Measurements from ENCODE around the gene TREML4.

The TREML4 gene

GRCh38 chr6:41255110-41255509 is 27.0 kb downstream of the TREML4 start:
- H3K9ac ChIP-seq (ENCODE audit: low read length in 2 of 2) = no peak overlapping the region
- no peak overlapping the region for H3K4me3 ChIP-seq (ENCODE audit: low read length in 2 of 2)
- peaks cover 0 to 5% of the 10 kb centered on the region in 2 donors for H3K27me3 ChIP-seq (ENCODE audit: control insufficient read depth in 1 of 2, insufficient read depth in 2 of 2, low read length in 2 of 2)
- H3K9me3 ChIP-seq (ENCODE audit: control insufficient read depth in 2 of 2, low read length in 2 of 2) = peaks cover 0 to 3% of the 10 kb centered on the region in 2 donors
- peaks cover 8% of the 10 kb centered on the region for H3K4me1 ChIP-seq (ENCODE audit: control insufficient read depth, insufficient read depth, low read length)
- H3K36me3 ChIP-seq (ENCODE audit: control insufficient read depth in 2 of 2, insufficient read depth in 2 of 2, low read length in 2 of 2) = no peaks in the 10 kb centered on the region
- no peak overlapping the region for H3K27ac ChIP-seq (ENCODE audit: low read length)

- peaks cover 0 to 3% of the 10 kb centered on the region in 2 donors for H3K9me3 ChIP-seq (ENCODE audit: control insufficient read depth in 2 of 2, low read length in 2 of 2)
- H3K27me3 ChIP-seq (ENCODE audit: control insufficient read depth in 1 of 2, insufficient read depth in 2 of 2, low read length in 2 of 2) = peaks cover 0 to 3% of the 10 kb centered on the region in 2 donors
- H3K36me3 ChIP-seq (ENCODE audit: control insufficient read depth in 2 of 2, insufficient read depth in 2 of 2, low read length in 2 of 2) = no peaks in the 10 kb centered on the region
- H3K9ac ChIP-seq (ENCODE audit: low read length in 2 of 2) = no peak overlapping the region
- no peak overlapping the region for H3K27ac ChIP-seq (ENCODE audit: low read length)
- H3K4me3 ChIP-seq (ENCODE audit: low read length in 2 of 2) = no peak overlapping the region
- peaks cover 8% of the 10 kb centered on the region for H3K4me1 ChIP-seq (ENCODE audit: control insufficient read depth, insufficient read depth, low read length)
Observed at GRCh38 chr6:41255638-41256246, 27.6 kb downstream of the TREML4 start.

GRCh38 chr6:41256383-41256782 is 28.2 kb downstream of the TREML4 start:
- Histone ChIP-seq H3K36me3 (ENCODE audit: control insufficient read depth in 2 of 2, insufficient read depth in 2 of 2, low read length in 2 of 2) (no peaks in the 10 kb centered on the region), H3K4me3 (ENCODE audit: low read length in 2 of 2) (no peak overlapping the region), H3K9ac (ENCODE audit: low read length in 2 of 2) (no peak overlapping the region), H3K9me3 (ENCODE audit: control insufficient read depth in 2 of 2, low read length in 2 of 2) (peaks cover under 1 to 4% of the 10 kb centered on the region in 2 donors), H3K27ac (ENCODE audit: low read length) (no peak overlapping the region), H3K27me3 (ENCODE audit: control insufficient read depth in 1 of 2, insufficient read depth in 2 of 2, low read length in 2 of 2) (peaks cover 0 to 2% of the 10 kb centered on the region in 2 donors), H3K4me1 (ENCODE audit: control insufficient read depth, insufficient read depth, low read length) (peaks cover 8% of the 10 kb centered on the region)

- peaks cover 0 to 2% of the 10 kb centered on the region in 2 donors for H3K27me3 ChIP-seq (ENCODE audit: control insufficient read depth in 1 of 2, insufficient read depth in 2 of 2, low read length in 2 of 2)
- H3K36me3 ChIP-seq (ENCODE audit: control insufficient read depth in 2 of 2, insufficient read depth in 2 of 2, low read length in 2 of 2) = no peaks in the 10 kb centered on the region
- no peak overlapping the region for H3K4me3 ChIP-seq (ENCODE audit: low read length in 2 of 2)
- peaks cover 8% of the 10 kb centered on the region for H3K4me1 ChIP-seq (ENCODE audit: control insufficient read depth, insufficient read depth, low read length)
- peaks cover 5 to 7% of the 10 kb centered on the region in 2 donors for H3K9me3 ChIP-seq (ENCODE audit: control insufficient read depth in 2 of 2, low read length in 2 of 2)
- no peak overlapping the region for H3K9ac ChIP-seq (ENCODE audit: low read length in 2 of 2)
- no peak overlapping the region for H3K27ac ChIP-seq (ENCODE audit: low read length)
Observed at GRCh38 chr6:41257369-41258195, 29.4 kb downstream of the TREML4 start.

GRCh38 chr6:41258196-41258493 is 30.0 kb downstream of the TREML4 start:
- H3K4me3 ChIP-seq (ENCODE audit: low read length in 2 of 2) = no peak overlapping the region
- no peak overlapping the region for H3K9ac ChIP-seq (ENCODE audit: low read length in 2 of 2)

GRCh38 chr6:41262401-41262800 is 34.3 kb downstream of the TREML4 start:
- no peaks in the 10 kb centered on the region for H3K27me3 ChIP-seq (ENCODE audit: control insufficient read depth in 1 of 2, insufficient read depth in 2 of 2, low read length in 2 of 2)
- H3K9ac ChIP-seq (ENCODE audit: low read length in 2 of 2) = no peak overlapping the region
- no peak overlapping the region for H3K27ac ChIP-seq (ENCODE audit: low read length)
- H3K4me1 ChIP-seq (ENCODE audit: control insufficient read depth, insufficient read depth, low read length) = peaks cover 2% of the 10 kb centered on the region
- no peaks in the 10 kb centered on the region for H3K36me3 ChIP-seq (ENCODE audit: control insufficient read depth in 2 of 2, insufficient read depth in 2 of 2, low read length in 2 of 2)
- no peak overlapping the region for H3K4me3 ChIP-seq (ENCODE audit: low read length in 2 of 2)
- peaks cover 5 to 9% of the 10 kb centered on the region in 2 donors for H3K9me3 ChIP-seq (ENCODE audit: control insufficient read depth in 2 of 2, low read length in 2 of 2)

More at GRCh38 chr6:41258196-41258493, 30.0 kb downstream of the TREML4 start:
- Histone ChIP-seq H3K36me3 (ENCODE audit: control insufficient read depth in 2 of 2, insufficient read depth in 2 of 2, low read length in 2 of 2) (no peaks in the 10 kb centered on the region), H3K27ac (ENCODE audit: low read length) (no peak overlapping the region), H3K9me3 (ENCODE audit: control insufficient read depth in 2 of 2, low read length in 2 of 2) (peaks cover 5 to 7% of the 10 kb centered on the region in 2 donors), H3K4me1 (ENCODE audit: control insufficient read depth, insufficient read depth, low read length) (peaks cover 8% of the 10 kb centered on the region), H3K27me3 (ENCODE audit: control insufficient read depth in 1 of 2, insufficient read depth in 2 of 2, low read length in 2 of 2) (no peaks in the 10 kb centered on the region)

- Histone ChIP-seq H3K4me3 (ENCODE audit: low read length in 2 of 2) (no peak overlapping the region), H3K4me1 (ENCODE audit: control insufficient read depth, insufficient read depth, low read length) (no peaks in the 10 kb centered on the region), H3K27me3 (ENCODE audit: control insufficient read depth in 1 of 2, insufficient read depth in 2 of 2, low read length in 2 of 2) (no peaks in the 10 kb centered on the region), H3K27ac (ENCODE audit: low read length) (no peak overlapping the region), H3K9ac (ENCODE audit: low read length in 2 of 2) (no peak overlapping the region), H3K9me3 (ENCODE audit: control insufficient read depth in 2 of 2, low read length in 2 of 2) (peaks cover 5 to 9% of the 10 kb centered on the region in 2 donors), H3K36me3 (ENCODE audit: control insufficient read depth in 2 of 2, insufficient read depth in 2 of 2, low read length in 2 of 2) (no peaks in the 10 kb centered on the region)
Observed at GRCh38 chr6:41263267-41263666, 35.1 kb downstream of the TREML4 start.

- H3K4me3 ChIP-seq (ENCODE audit: low read length in 2 of 2) = no peak overlapping the region
- H3K27me3 ChIP-seq (ENCODE audit: control insufficient read depth in 1 of 2, insufficient read depth in 2 of 2, low read length in 2 of 2) = no peaks in the 10 kb centered on the region
- H3K4me1 ChIP-seq (ENCODE audit: control insufficient read depth, insufficient read depth, low read length) = no peaks in the 10 kb centered on the region
- H3K9me3 ChIP-seq (ENCODE audit: control insufficient read depth in 2 of 2, low read length in 2 of 2) = peaks cover 3 to 4% of the 10 kb centered on the region in 2 donors
- H3K36me3 ChIP-seq (ENCODE audit: control insufficient read depth in 2 of 2, insufficient read depth in 2 of 2, low read length in 2 of 2) = no peaks in the 10 kb centered on the region
- no peak overlapping the region for H3K9ac ChIP-seq (ENCODE audit: low read length in 2 of 2)
- H3K27ac ChIP-seq (ENCODE audit: low read length) = no peak overlapping the region
Observed at GRCh38 chr6:41266541-41266940, 38.4 kb downstream of the TREML4 start.

- Histone ChIP-seq H3K9ac (ENCODE audit: low read length in 2 of 2) (no peak overlapping the region), H3K4me1 (ENCODE audit: control insufficient read depth, insufficient read depth, low read length) (no peaks in the 10 kb centered on the region), H3K4me3 (ENCODE audit: low read length in 2 of 2) (no peak overlapping the region)
Observed at GRCh38 chr6:41268478-41268877, 40.3 kb downstream of the TREML4 start.

GRCh38 chr6:41269166-41269565 is 41.0 kb downstream of the TREML4 start:
- no peaks in the 10 kb centered on the region for H3K27me3 ChIP-seq (ENCODE audit: control insufficient read depth in 1 of 2, insufficient read depth in 2 of 2, low read length in 2 of 2)
- no peaks in the 10 kb centered on the region for H3K36me3 ChIP-seq (ENCODE audit: control insufficient read depth in 2 of 2, insufficient read depth in 2 of 2, low read length in 2 of 2)
- no peaks in the 10 kb centered on the region for H3K9me3 ChIP-seq (ENCODE audit: control insufficient read depth in 2 of 2, low read length in 2 of 2)
- H3K27ac ChIP-seq (ENCODE audit: low read length) = no peak overlapping the region
- H3K4me1 ChIP-seq (ENCODE audit: control insufficient read depth, insufficient read depth, low read length) = no peaks in the 10 kb centered on the region
- no peak overlapping the region for H3K4me3 ChIP-seq (ENCODE audit: low read length in 2 of 2)
- no peak overlapping the region for H3K9ac ChIP-seq (ENCODE audit: low read length in 2 of 2)

More at GRCh38 chr6:41268478-41268877, 40.3 kb downstream of the TREML4 start:
- no peaks in the 10 kb centered on the region for H3K36me3 ChIP-seq (ENCODE audit: control insufficient read depth in 2 of 2, insufficient read depth in 2 of 2, low read length in 2 of 2)
- no peak overlapping the region for H3K27ac ChIP-seq (ENCODE audit: low read length)
- H3K27me3 ChIP-seq (ENCODE audit: control insufficient read depth in 1 of 2, insufficient read depth in 2 of 2, low read length in 2 of 2) = no peaks in the 10 kb centered on the region
- peaks cover 0 to 2% of the 10 kb centered on the region in 2 donors for H3K9me3 ChIP-seq (ENCODE audit: control insufficient read depth in 2 of 2, low read length in 2 of 2)

- Histone ChIP-seq H3K27ac (ENCODE audit: low read length) (no peak overlapping the region), H3K27me3 (ENCODE audit: control insufficient read depth in 1 of 2, insufficient read depth in 2 of 2, low read length in 2 of 2) (peaks cover 0 to 2% of the 10 kb centered on the region in 2 donors), H3K4me1 (ENCODE audit: control insufficient read depth, insufficient read depth, low read length) (no peaks in the 10 kb centered on the region), H3K9me3 (ENCODE audit: control insufficient read depth in 2 of 2, low read length in 2 of 2) (no peaks in the 10 kb centered on the region), H3K4me3 (ENCODE audit: low read length in 2 of 2) (no peak overlapping the region), H3K9ac (ENCODE audit: low read length in 2 of 2) (no peak overlapping the region), H3K36me3 (ENCODE audit: control insufficient read depth in 2 of 2, insufficient read depth in 2 of 2, low read length in 2 of 2) (no peaks in the 10 kb centered on the region)
Observed at GRCh38 chr6:41269716-41270115, 41.6 kb downstream of the TREML4 start.

Measured in stomach smooth muscle (tissue), 2 donors.